DMS79 treated with DMSO at 0.1 percent for 48 hours (cell line): ENCODE data around the gene RNF121.

Experiments used
- DNase-seq: peaks from one replicate; lab custom pipeline; 2025; lab: John Stamatoyannopoulos, UW

Gene RNF121

DNA sequence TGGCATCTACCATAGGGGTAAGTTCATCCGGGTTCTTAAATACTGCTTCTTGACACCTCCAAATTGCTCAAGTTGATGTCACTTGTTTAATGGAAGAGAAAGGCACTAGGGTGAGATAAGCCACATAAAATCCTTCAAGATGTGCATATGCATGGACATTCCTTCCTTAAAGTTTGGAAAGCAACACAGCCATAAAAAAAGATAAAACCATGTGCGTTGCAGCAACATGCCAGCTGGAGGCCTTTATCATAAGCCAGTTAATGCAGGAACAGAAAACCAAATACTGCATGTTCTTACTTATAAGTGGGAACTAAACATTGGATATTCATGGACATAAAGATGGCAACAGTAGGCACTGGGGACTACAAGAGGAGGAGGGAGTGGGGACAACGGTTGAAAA, 61.9 kb downstream of the RNF121 start:
- no peak for DNase-seq

DNA sequence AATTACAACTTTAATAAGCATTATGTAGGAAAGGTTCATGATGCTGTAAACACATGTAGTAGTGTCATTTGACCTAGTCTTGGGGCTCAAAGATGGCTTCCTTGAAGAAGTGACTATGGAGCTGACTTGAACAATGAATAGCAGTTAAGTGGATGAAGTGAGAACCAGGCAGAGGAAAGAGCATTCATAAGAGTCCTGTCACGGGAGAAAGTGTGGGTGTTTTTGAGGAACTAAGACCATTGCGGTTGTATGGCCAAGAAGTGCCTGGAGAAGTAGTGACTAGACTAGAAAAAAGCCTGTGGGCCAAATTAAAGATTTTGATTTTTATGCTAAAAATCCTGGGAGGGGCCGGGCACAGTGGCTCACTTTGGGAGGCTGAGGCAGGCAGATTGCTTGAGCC, 62.6 kb downstream of the RNF121 start:
- no peak for DNase-seq

DNA sequence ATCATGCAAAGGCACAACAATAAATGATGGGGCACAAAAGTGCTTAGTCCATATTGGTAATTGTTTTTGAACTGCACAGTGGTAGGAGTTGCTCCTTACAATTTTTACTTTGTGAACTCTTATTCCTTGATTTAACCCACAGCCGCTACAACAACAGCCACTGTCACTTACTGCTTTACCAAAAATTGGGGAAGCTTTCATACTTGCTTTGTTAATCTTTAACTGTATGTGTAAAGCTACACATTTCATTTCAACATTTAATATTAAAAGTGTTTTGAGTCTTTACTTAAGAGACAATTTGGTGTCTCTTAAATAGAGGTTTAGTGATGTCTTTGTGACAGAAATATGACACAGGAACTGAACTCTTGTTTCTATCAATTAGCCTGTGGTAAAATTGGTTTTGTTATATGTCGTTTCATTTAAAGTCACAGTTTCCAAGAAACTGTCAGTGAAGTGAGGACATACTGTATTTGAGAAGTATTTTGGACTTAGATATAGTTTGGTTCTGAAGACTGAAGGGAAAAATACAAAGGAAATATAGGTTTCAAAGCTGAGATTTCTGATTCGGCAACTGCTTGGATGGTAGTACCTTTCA, 63.4 kb downstream of the RNF121 start:
- no peak for DNase-seq

DNA sequence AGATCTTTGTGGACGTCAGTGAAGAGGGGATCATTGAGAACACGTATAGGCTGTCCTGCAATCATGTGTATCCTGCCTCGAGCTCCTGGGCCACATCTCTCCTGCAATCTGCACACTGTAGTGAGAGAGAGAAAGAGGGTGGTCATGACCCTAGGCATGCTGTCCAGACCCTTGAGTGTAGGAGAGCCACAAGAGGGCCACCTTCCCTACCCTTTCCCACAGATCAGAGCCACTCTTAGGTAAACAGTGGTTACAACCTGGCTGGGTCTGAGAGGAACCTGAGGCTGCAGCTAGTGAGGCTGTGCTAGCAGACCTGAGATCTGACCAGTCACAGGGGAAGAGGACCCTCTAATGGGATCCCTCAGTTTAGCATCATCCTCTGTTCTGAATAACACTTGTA, 65.9 kb downstream of the RNF121 start:
- DNase-seq = no peak

DNA sequence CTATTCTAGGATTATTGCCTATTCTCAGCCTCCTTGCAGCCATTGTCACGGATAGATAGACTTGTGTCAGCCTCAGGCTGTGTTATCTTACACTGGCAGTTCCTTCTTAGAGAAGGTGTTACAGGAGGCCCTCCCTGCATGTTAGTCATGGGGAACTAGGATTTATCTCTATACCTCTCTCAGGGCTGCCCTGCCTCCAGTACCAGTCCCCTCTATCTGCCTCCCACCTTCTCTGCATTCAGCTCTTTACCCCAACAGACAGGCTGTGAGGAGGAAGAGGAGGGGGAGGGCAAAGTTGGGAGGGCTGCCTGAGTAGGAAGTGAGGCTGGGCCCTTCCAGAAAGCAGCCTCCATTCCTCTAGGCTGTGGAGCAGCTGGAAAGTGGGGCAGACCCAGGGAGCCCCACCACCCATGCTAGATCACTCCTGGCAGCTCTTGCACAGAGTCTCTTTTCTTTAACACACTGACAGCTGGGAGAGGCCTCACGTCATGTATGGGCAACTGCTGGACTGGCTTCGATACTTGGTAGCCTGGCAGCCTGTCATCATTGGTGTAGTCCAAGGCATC, 67.0 kb downstream of the RNF121 start:
- DNase-seq = no peak

DNA sequence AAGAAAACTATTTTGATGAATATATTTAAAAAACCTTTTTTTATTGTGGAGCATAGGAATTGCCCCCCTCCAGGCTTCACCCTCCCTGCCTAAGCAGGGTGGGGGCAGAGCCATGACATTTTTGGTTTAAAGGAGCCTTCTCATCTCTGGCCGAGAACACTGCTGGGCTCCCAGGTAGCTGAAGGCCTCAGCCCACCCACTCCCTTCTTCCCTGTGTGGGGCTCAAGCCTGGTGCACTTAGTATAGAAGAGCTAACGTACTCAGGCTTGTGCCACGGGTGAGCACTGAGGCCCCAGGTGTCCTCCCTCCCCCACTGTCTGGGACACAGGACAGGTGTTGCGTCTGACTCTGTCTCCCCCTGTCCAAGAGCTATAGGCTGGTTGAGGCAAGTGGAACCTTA, 67.7 kb downstream of the RNF121 start:
- DNase-seq = no peak

DNA sequence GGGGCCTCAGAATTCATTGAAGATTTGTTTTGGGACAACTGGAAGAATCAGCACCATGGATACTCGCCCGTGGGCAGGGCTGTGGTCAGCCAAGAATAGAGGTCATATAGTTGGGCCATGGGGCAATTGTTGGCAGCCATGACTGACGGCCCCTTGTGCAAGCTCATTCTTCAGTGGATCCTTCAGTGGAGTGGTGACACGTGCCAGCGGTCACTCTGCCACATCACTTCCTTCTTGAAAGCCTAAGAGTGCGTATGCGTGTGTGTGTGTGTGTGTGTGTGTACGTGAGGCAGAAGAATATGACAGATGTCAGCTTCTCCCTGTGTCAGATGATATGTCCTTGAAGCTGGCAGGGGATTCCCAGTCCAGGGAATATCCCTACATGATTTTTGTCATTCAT, 68.1 kb downstream of the RNF121 start:
- DNase-seq = no peak

DNA sequence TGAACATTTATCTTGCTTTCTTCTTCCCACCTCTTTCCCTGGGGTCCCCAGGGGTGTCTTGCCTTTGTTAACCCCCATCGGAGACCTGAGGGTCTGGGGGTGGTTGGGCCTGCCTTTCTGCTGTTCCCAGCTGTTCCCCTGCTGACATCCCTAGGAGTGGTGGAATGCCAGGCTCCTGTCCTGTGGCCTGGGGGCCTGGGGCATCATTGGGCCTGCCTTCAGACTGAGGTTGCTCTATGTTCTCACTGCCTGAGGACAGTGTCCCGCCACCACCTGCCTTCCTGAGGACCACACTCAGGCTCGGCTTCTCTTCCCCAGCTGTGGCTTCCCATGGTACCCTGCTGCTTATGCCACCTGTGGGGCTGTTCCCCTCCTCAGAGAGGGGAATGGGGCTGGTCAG, 68.7 kb downstream of the RNF121 start:
- no peak for DNase-seq

DNA sequence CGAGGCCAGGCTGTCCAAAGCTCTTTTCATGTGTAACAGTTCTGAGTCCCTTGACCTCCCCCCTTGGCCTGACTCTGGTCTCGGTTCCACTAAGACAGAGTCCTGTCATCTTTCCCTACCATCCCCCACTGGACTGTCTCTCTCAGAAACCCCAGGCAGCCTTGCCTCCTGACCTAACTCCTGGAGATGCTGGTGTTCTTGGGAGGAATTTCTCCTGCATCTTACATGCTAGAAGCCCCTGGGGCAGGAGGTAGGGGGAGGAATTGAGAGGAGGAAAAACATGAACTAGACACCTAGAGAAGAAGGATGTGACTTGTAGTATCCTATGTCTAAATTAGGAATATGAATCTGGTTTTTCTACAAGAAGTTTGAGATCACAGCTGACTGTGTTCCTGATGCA, 69.2 kb downstream of the RNF121 start:
- DNase-seq = no peak

DNA sequence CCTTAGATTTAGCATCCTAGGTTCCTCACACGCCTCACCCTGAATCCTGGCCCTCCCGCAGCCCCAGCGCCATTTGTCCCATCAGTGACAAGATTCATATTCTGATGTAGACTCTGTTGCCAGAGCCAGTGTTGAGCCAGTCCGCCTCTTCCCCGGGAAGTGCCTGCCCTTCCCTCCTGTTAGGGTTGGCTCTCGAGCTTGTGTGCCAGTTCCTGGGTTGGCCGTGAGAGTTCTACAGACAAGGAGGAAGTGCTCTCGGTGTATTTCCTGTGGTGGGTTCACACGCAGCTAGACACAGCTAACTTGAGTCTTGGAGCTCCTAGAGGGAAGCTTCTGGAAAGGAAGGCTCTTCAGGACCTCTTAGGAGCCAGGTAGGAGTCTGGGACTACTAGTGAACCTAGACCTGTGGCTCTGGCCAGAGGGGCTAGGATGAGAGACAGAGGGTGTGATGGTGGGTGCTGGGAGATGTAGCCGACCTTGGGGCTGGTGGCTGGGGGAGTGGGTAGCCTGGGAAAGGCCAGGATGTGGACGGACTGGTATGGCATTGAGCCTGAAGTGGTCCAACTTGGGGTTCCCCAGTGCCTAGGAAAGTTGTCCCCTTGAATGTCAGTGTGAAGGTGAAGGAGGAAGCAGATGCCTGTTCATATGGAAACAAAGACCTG, 69.9 kb downstream of the RNF121 start, which contains the start of gene IL18BP:
IL18BP (plus strand) TSS at position 261 of the 662 bp plus-strand sequence. CDS start 1,076 bp downstream, outside the sequence.
- no peak for DNase-seq

DNA sequence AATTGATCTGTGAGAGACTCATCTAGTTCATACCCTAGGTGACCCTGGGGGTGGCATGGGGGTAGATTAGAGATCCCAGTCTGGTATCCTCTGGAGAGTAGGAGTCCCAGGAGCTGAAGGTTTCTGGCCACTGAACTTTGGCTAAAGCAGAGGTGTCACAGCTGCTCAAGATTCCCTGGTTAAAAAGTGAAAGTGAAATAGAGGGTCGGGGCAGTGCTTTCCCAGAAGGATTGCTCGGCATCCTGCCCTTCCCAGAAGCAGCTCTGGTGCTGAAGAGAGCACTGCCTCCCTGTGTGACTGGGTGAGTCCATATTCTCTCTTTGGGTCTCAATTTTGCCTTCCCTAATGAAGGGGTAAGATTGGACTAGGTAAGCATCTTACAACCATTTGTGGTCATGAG, 70.5 kb downstream of the RNF121 start:
- DNase-seq = no peak

DNA sequence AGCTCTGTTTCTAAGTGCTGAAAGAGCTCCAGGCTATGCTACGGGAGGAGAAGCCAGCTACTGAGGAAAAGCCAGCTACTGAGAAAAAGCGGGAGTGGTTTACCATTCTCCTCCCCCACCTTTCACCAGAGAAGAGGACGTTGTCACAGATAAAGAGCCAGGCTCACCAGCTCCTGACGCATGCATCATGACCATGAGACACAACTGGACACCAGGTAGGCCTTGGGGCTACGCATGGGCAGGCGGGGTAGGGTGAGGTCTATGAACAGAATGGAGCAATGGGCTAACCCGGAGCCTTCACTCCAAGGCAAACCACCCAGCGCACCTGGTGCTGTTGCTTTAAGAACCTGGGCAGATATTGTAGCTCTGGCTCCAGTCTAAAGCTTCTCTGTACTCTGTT, 71.0 kb downstream of the RNF121 start:
- DNase-seq = no peak

DNA sequence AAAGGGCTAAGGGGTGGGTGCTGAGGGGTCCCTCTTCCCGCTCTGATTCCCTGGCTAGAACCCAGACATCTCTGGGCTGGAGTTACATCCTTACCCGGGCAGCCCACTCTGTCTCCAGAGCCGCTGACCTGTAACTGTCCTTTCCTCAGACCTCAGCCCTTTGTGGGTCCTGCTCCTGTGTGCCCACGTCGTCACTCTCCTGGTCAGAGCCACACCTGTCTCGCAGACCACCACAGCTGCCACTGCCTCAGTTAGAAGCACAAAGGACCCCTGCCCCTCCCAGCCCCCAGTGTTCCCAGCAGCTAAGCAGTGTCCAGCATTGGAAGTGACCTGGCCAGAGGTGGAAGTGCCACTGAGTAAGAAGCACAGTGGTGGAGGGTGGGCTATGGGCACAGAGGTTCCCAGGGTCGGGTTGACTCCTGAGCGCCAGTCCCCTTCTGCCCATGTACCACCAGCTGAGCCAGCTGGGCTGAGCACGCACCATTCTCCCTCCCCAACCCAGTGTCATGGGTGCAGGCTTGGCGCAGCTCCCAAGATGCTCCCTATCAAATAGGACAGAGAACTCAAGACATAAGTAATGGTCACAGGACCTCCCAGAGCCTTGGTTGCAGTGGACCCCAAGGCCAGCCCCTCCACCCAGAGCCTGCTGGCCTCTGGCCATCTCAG, 71.5 kb downstream of the RNF121 start:
- no peak for DNase-seq

DNA sequence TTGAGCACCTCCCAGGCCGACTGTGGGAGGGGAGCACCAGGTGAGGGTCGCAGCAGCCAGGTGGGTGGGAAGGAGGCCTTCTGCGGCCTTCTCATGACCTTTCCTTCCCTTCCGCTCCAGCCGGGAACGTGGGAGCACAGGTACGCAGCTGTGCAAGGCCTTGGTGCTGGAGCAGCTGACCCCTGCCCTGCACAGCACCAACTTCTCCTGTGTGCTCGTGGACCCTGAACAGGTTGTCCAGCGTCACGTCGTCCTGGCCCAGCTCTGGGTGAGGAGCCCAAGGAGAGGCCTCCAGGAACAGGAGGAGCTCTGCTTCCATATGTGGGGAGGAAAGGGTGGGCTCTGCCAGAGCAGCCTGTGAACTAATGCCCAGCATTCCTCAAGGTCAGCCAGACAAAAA, 72.4 kb downstream of the RNF121 start:
- DNase-seq = no peak

DNA sequence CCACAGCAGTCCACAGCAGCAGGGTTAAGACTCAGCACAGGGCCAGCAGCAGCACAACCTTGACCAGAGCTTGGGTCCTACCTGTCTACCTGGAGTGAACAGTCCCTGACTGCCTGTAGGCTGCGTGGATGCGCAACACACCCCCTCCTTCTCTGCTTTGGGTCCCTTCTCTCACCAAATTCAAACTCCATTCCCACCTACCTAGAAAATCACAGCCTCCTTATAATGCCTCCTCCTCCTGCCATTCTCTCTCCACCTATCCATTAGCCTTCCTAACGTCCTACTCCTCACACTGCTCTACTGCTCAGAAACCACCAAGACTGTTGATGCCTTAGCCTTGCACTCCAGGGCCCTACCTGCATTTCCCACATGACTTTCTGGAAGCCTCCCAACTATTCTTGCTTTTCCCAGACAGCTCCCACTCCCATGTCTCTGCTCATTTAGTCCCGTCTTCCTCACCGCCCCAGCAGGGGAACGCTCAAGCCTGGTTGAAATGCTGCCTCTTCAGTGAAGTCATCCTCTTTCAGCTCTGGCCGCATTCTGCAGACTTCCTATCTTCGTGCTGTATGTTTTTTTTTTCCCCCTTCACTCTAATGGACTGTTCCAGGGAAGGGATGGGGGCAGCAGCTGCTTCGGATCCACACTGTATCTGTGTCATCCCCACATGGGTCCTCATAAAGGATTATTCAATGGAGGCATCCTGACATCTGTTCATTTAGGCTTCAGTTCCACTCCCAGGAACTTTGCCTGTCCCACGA, 73.2 kb downstream of the RNF121 start:
- DNase-seq = no peak

DNA sequence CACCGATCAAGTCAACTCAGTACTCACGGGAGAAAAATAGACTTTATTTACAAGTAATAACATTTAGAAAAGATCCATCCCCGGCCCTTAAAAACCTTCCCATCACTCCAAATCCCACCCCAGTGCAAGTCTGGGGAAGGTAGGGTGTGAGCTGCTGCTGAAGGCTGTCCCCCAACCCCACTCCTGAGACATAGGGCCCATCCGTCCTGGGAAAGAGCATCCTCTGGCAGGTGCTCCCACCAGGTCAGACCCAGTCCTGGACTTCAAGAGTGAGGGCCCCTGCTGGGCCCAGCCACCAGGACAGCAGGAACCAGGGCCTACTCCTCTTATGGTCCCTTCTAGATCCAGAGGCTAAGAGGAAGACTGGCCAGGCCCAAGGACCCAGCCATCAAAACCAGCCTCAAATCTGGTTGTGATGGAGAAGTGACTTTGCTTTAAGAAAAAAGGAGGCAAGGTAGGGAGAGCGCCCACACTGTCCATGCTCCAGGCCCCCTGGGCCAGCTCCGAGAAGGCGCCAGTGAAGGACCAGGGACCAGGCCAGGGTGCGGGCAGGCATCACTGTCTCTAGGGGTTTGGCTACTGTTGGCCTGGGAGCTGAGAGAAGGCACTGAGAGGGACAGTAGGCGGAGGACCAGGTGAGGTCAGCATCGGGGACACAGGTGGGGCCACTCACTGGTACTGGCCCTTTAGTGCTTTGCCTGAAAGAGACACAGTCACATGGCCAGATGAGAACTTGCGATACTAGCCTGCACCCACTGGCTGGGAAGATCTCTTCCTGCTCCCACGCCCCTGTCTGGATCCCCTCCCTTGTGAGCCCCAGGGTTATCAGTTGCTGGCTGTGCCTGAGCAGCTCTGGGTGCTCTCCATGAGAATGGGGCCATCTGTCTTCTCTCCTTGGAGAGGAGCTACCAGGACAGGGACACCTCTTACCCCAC, 74.3 kb downstream of the RNF121 start:
- no peak for DNase-seq

DNA sequence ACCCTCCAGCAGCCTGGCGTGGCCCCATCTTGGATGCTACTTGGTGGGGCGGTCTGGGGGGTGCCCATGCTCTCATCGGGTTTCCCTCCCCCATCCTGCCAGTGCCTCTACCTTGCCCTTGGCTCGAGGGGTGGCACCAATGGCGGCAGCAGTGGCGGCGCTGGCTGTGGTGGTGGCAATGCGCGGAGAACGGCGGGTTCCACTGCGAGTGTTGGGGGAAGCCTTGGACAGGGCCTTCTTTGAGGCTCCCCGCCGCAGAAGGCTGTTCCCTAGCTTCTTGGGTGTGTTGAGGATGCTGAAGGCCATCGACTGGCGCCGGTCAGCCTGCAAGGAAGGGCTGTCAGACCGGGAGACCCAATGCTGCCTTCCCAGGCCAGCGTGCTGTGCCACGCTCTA, 74.9 kb downstream of the RNF121 start:
- no peak for DNase-seq

DNA sequence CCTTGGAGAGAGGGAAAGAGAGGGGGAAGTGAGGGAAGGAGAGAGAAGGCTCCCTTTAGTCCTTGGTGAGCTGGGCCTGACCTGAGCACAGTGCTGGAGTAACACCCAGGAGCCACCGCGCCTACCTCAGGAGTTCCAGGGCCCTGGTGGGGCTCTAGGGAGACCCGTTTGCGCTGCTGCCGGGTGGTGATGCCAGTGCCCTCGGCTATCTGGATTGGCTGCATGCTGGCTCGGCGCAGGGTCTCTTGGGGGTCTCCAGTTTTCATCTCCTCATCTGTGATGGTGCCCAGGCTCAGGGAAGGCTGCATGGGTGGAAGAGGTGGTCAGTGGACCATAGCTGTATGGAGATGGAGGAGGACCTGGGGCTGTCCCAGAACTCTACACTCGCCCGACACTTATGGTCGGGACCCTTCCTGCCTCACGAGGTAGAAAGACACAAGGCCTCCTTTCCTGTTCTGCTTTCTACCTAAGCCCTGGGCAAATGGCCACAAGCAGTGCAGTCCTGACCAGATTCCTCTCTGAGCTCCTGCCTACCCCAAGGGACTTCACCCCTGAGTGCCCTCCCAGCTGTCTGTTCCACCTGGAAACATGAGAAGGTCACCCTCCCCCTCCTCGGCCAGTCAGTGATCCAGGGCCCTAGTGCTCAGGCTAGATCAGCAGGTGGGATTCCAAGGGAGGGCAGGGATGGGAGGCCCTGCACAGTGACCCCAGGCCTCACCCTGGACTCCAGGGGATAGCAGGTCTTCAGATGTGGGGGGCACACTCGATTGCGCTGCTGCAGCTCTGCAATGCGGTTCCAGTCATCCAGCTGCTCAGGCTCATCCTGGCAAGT, 75.9 kb downstream of the RNF121 start:
- DNase-seq = no peak

DNA sequence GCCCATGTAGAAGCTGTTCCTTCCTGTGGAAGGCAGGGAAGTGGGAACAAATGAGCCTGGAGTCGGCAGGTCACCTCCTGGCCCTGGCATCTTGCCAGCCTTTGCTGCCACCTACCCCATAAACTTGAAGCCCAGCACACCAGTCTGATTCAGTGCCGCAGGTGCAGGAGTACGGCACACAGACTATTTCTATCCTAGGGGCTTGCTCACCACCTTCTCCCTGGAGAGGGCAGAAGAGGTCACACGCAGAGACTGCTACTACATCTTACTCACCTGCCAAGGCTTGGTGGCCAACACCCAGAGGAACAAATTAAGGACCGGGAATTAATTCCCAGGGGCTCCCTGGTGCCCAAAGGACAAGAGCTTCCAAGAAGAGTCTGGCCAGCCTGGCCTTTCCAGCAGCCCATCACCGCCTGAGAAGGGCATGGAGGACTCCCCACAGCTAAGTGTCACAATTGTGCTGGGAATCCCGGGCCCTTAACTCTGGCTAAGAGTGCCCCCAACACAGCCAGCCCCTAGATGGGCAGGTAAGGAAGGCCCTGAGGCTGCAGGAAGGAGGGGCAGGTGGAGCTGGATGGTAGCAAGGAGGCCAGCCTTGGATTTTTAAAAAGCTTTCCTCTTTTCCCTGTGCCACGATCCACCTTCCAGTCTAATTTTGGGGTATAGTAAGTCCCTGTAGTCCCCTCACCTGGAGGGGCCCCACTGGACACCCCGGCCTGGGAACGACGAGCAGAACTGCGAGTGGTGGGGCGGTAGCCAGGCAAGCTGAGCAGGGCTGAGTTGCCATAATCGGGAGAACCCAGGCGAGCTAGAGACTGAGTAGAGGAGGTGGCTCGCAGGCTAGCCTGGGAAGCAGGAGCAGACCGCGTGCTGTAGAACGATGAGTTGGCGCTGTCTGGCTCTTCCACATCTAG, 76.8 kb downstream of the RNF121 start:
- peak; percentile 16 for DNase-seq
